HG02610 (cell line): ENCODE data around the gene SLC12A7.
"Not testable (repeated sequence)": the region's sequence is repeated elsewhere in the genome, so short reads cannot be mapped to it uniquely, and the experiment has no call there.

Experiments
- ATAC-seq: cut with Tn5 transposase; IDR thresholded peaks from one replicate; pipeline ENCODE4 v1.9.1; 2021; ENCODE audit warnings: mild to moderate bottlenecking, moderate library complexity; ENCODE audit not compliant: unreplicated experiment

Gene SLC12A7

DNA sequence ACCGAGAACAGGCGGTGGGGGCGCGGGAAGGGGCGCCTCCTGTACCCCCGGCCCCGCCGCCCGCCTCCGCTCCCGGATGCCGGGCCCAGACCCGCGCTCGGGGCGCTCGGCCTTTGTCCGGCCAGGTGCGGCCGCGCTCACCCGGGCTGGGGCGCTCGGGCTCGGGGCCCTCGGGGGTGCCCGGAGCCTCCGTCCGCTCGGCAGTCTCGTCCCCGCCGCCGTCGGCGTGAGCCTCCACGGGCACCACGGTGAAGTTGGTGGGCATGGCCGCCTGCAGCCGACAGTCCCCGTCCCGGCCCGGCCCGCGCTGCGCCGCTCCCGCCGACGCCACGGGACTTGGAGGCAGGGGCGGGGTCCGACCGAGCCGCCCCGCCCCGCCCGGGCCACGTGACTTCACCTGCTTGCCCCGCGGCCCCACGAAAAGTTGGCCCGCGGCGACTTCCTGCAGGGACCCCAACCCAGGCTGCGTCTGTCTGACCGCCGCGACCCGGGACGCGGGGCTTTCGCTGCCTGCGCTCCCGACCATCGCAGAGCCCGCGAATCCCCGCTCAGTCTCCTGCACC lies at the start of gene SLC12A7:
Gene SLC12A7, minus strand, starts transcription at position 337 of the 563 bp plus-strand sequence. Its CDS starts 72 bp downstream, at position 265.
- ATAC-seq = peak; percentile 58

DNA sequence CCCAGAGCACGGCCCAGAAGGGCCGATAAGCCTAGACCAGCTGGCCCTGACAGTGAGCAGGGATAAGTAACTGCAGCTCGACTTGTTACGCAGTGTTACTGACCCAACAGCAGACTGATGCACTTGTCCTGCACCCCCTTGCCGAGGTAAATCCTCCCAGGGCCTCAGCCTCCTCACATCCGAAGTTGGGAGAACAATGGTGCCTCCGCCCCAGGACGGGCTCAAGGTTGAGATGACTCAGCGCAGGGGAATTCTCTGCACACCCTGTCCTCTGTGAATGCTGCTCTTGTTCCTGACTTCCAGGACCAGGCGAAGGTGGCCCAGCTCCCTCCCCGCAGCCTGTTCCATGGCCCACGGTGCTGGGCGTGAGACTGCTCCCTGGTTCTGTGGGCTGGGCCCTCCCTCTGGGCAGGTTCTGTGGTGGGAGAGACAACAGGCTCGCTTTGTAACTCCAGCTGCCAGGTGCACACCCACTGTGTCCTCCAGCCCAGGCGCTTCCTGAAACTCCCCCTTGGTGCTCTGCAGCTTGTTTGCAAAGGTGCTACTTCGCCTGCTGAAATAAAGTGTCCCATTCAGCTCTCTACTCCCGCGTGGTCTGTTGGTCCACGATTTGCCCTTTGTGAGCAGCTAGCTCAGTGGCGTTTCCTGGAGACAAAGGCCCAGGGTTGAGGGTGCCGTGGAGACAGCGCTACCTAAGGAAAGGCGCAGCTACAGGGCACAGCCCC lies 49.4 kb upstream of the SLC12A7 start:
- ATAC-seq = no peak

DNA sequence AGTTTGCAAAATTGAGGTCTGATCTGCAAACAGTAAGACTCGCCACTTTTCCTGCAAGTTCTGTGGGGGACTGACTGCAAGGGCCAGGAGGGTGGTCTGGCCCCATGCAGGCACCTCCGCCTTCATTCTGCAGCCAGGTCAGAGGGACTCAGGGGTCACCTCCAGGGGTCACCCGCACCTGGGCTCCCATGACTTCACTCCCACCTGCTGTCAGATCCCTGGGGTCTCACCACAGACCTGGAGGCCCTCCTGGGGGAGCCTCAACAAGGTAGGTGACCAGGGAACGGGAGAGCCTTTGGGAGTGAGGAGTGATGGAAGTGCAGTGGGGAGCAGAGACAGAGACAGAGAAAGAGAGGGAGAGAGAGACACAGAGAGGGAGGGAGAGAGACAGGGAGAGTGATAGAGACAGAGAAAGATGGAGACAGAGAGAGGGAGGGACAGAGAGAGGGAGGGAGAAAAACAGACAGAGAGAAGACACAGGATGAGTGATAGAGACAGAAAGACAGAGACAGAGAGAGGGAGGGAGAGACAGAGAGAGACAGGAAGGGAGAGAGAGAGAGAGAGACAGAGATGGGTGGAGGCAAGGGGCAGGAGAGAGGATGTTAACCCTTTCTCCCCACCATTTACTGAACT lies 48.0 kb upstream of the SLC12A7 start:
- no peak for ATAC-seq

- no peak for ATAC-seq
Measured at GRCh38 chr5:1159341-1159675, 47.4 kb upstream of the SLC12A7 start.

DNA sequence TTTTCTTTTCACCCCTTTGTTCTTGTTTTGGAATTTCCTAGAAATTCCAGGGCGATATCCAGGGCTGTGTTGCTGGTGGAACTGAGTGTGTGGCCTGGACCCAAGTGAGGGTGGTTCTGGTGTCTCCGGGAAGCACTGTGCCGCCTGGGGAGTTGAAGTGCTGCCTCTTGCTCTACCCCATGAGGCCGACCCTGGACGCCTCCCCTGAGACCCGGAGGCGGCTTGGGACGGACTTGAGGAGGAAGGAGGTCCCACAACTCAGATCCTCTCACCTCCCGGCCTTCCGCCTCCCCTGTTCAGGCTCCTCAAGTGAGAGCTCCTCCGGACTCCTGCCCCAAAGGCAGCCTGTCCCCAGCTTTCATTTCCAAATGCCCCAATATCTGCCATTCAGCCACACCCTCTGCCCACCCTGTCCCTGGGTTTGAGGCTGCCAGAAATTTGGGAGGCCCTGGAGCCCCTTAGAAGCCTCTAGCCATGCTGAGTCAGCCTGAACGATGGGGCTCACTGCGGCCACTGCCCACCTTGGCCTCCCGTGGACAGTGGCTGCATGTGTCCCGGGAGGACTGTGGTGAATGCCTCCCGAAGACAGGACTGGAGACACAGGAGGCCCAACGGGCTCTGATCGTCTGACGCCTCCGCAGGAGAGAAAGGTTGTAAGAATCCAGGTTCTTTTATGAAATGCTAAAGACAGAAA lies 46.9 kb upstream of the SLC12A7 start:
- ATAC-seq = no peak

GRCh38 chr5:1157461-1157986 lies 45.7 kb upstream of the SLC12A7 start:
- not testable (repeated sequence) for ATAC-seq

DNA sequence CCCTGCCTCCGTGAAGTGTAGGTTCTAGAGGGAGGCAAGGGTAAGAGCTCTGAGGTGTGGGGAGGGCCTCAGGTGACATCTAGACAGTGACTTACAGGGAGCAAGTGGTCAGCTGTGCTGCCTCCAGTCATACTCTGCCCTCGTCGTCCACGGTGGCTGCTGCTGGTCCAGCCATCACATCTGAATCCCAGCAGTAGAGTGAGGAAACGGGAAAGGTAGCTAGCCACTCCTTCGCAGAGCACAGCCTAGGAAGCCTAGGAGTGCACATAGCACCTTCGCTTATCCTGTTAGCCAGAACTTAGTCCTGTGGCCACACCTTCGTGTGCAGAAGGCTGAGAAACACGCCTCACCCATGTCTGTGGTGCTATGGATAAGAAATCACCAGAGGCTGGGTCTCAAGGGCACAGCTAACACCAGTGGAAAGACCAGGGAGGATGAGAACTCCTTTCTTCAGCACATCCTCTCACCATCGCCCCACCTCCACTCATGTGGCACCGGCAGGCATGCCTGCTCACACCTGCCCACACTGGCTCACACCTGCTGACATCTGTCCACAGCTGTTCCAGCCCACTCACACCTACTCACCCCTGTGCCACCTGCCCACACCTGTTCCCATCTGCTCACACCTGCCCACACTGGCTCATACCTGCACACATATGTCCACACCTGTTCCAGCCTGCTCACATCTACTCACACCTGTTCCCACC lies 45.0 kb upstream of the SLC12A7 start:
- no peak for ATAC-seq

DNA sequence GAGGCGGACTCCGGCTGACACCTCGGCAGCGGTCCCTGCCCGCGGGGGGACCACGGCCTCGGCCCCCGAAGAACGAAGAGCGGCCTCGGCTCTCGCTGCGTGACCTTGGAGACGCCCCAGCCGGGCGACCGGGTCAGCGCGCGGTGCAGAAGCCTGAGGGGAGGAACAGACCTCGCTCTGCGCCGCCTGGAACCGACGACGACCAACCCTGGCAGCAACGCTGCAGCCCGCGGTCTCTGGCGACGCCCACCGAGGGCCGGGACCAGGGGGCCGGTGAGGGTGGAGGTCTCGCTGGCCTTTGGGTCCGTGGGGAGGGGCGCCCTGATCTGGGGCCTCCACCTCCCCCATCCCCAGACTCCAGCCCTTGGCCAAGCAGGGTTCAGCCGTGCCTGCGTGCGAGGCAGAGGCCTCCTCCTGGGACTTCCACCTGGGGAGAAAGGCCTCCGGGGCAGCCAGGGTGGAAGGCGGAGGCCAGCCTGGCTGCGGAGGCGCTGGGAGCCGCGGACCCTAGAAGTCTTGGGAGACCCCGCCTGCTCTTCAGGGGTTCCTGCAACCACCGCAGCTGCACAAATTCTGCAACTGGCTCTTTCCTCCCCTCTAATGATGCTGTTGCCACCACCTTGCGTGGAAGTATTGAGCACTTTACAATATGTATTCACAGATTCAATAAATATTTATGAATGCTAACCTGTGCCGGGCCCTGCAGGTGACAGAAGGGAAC lies 44.3 kb upstream of the SLC12A7 start:
- no peak for ATAC-seq

DNA sequence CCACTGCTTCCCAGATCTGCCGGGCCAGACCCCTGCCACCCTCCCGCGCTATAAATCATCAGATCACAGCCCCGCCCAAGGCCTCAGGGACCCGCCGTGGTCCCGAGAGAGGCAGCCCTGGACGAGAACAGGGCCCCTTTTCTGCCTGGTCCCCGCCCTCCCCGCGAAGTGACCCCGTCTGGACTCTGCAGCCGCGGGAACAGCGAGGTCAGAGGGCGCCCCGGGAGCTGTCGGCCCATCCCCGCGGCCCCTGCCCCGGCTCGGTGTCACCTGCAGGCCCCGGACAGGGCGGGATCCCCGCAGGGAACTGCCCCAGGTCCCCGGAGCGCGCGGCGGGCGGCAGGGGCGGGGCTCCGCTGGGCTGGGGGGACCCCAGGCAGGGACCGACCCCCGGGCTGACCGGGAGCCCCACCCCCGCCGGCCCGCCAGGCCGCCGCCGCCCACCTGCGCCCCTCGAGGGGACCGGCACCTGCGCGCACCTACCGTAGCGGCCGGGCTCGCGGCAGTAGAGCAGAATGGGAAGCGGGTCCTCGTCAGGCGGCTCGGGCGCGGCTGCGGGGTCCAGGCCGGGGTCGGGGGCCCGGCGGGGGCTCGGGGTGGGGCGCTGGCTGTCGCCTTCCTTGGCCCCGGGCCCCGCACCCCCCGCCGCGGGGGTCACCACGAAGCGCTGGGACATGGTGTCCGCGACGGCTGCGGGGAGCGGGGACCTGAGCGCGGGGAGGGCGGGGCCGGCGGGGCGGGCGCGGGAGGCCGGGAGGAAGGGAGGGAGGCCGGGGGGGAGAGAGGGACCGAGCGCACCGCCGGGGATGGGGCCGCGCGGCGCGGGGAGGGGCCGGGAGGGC lies 43.5 kb upstream of the SLC12A7 start:
- ATAC-seq = no peak

GRCh38 chr5:1153428-1153827 lies 41.6 kb upstream of the SLC12A7 start:
- ATAC-seq = no peak

GRCh38 chr5:1152771-1153282 lies 41.0 kb upstream of the SLC12A7 start:
- no peak for ATAC-seq

- no peak for ATAC-seq
Measured at GRCh38 chr5:1152156-1152555, 40.3 kb upstream of the SLC12A7 start.

DNA sequence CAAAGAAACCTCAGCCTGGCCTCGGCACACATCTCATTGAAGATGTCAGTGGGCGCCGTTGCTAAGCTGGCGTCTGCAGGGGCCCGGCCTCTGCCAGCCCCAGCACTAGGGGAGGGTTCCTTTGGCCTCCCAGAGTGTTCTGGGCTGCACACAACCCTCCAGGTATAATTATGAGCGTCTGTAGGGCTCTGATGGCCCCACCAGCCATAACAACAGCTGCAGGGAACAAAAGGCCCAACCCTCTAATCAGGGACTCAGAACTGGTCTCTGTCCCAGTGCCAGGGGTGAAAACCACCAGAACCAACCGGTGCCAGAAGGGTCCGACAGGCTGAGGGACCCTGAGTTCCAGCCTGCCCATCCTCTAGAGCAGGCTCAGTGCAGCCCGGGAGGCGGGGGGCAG lies 39.5 kb upstream of the SLC12A7 start:
- no peak for ATAC-seq

DNA sequence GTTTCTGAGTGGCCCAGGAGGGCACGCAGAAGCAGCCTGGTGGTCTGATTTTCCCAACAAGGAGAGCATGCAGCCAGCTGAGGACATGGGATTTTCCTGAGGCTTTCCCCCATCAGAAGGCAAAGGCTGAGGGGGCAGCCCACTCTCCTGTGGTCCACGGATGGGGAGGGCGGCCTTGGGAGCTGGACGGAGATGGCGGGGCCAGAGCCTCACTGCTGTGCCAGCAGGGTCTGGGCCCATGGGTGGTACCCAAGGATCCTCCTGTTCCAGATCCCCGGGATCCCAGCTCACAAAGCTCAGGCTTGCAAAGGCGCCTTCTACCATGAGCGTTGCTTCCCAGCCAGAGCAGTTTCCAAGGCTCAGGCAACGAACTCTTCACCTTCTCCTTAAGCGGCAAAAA lies 39.0 kb upstream of the SLC12A7 start:
- ATAC-seq = no peak

- no peak for ATAC-seq
Measured at GRCh38 chr5:1144638-1145396, 33.0 kb upstream of the SLC12A7 start.

DNA sequence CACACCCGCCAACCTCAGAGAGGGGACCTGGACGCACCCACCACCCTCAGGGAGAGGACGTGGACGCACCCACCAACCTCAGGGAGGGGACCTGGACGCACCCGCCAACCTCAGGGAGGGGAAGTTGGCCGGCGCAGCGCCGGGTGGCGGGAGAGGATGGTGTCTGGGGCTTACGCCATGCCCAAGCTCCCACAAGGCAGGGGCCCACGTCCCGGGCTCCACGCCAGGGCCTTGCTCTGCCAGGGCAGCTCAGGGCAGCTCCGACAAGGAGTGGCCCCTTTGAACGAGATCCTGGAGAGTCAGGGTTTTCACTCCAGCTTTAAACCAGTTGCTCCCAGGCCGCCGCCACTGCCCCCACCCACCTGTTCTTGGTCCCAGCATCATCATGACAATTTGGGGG lies 32.2 kb upstream of the SLC12A7 start:
- no peak for ATAC-seq

GRCh38 chr5:1143670-1143951 lies 31.7 kb upstream of the SLC12A7 start:
- ATAC-seq = no peak

GRCh38 chr5:1142886-1143669 lies 31.2 kb upstream of the SLC12A7 start:
- ATAC-seq = no peak
